K562 (cell line): ENCODE measurements around the gene NHS. TPM values are rescaled to one million over a fixed set of nuclear protein-coding genes. Genes with fewer than 3 reads are reported as not detected.

Experiments
- ATAC-seq: fragments of 200-7000 bp; cut with Tn5 transposase; 3 replicates; pipeline ENCODE4 v1.9.1; 2020; ENCODE audit warnings: moderate library complexity
- BruUV-seq: library from RNA; stranded (reverse); fragments of 400-500 nt; replicated peaks from 2 replicates; lab custom pipeline; 2021; lab: Mats Ljungman, UMichigan
- CTCF ChIA-PET: fragments of 300-600 bp; formaldehyde crosslinking; extraction: SDS; loops from one replicate; lab custom pipeline; 2021; ENCODE audit warnings: low intra/inter-chr PET ratio; lab: Yijun Ruan, JAX
- POLR2A ChIA-PET: fragments of 300-600, 350-650 bp; sonication (Branson Sonifier 250); formaldehyde crosslinking; extraction: SDS; loops from one replicate; lab custom pipeline; 2021; ENCODE audit warnings: antibody characterized with exemption, inconsistent platforms; lab: Yijun Ruan, JAX
- DNase-seq, 4 experiments: peaks; one replicate each; pipeline versions ENCODE4 v3.0.0 to v3.0.0-alpha.2; 2011 to 2018; ENCODE audit warnings: low spot score in 3 of 4, mixed read lengths in 3 of 4; ENCODE audit errors: extremely low read depth in 1 of 4
- FAIRE-seq: peaks from 2 replicates; lab custom pipeline; 2011; peaks lifted over from hg19 to GRCh38; lab: Jason Lieb, UNC
- H2AFZ ChIP-seq: 2 replicates; pipeline ENCODE4 v1.6.0; 2011; ENCODE audit warnings: low read depth, low read length, control low read depth, inconsistent platforms
- H3K27ac ChIP-seq: fragments of 200-600 bp; 3 replicates; pipeline ENCODE4 v1.8.0; 2011; ENCODE audit warnings: low read depth, mild to moderate bottlenecking, control low read depth, inconsistent platforms, low read length, moderate library complexity, mixed read lengths; ENCODE audit errors: extremely low read depth
- H3K27me3 ChIP-seq, 2 experiments: fragments of 300-600 bp in 1 of 2; 2 replicates in 1 of 2; 3 replicates in 1 of 2; pipeline versions ENCODE4 v1.6.0 to v1.8.0; 2011; ENCODE audit warnings: inconsistent platforms in 2 of 2, low read length in 2 of 2, mild to moderate bottlenecking in 1 of 2, mixed read lengths in 1 of 2, moderate library complexity in 1 of 2; ENCODE audit not compliant: control insufficient read depth in 2 of 2, insufficient read depth in 2 of 2
- H3K36me3 ChIP-seq: fragments of 300-600 bp; 3 replicates; pipeline ENCODE4 v1.8.0; 2011; ENCODE audit warnings: mild to moderate bottlenecking, low read length, inconsistent platforms; ENCODE audit not compliant: control insufficient read depth, insufficient read depth
- H3K4me1 ChIP-seq, 2 experiments: fragments of 200-600 bp in 1 of 2; replicated peaks in 1 of 2; 2 replicates in 1 of 2; 3 replicates in 1 of 2; pipeline versions ENCODE4 v1.5.1 to v1.8.0; 2011; ENCODE audit warnings: inconsistent platforms in 2 of 2, low read length in 2 of 2, mild to moderate bottlenecking in 1 of 2, mixed read lengths in 1 of 2, moderate library complexity in 1 of 2; ENCODE audit not compliant: control insufficient read depth in 2 of 2, insufficient read depth in 2 of 2
- H3K4me2 ChIP-seq: 2 replicates; pipeline ENCODE4 v1.6.1; 2011; ENCODE audit warnings: low read length, control low read depth, inconsistent platforms, mixed read lengths; ENCODE audit not compliant: insufficient read depth
- H3K4me3 ChIP-seq: fragments of 200-600 bp; sonication (generic), shearing (Covaris generic); 2 replicates; pipeline ENCODE4 v1.5.1; 2016; ENCODE audit warnings: control low read depth, inconsistent platforms
- H3K79me2 ChIP-seq: fragments of 200-600 bp; 3 replicates; pipeline ENCODE4 v1.8.0; 2011; ENCODE audit warnings: low read length, inconsistent platforms; ENCODE audit not compliant: control insufficient read depth, insufficient read depth
- H3K9ac ChIP-seq, 2 experiments: 2 replicates each; pipeline versions ENCODE4 v1.6.0 to v1.6.1; 2011; ENCODE audit warnings: low read depth in 2 of 2, low read length in 2 of 2, control low read depth in 1 of 2, inconsistent platforms in 1 of 2, mild to moderate bottlenecking in 1 of 2, mixed read lengths in 1 of 2; ENCODE audit not compliant: insufficient read depth in 1 of 2
- H3K9me1 ChIP-seq: one replicate; pipeline ENCODE4 v1.6.0; 2011; ENCODE audit warnings: inconsistent platforms, mild to moderate bottlenecking, low read length, moderate library complexity; ENCODE audit not compliant: control insufficient read depth, insufficient read depth
- H3K9me3 ChIP-seq: replicated peaks from 2 replicates; pipeline ENCODE4 v1.5.1; 2011; ENCODE audit warnings: low read depth, low read length, inconsistent platforms; ENCODE audit not compliant: control insufficient read depth, insufficient read depth
- H4K20me1 ChIP-seq: replicated peaks from 2 replicates; pipeline ENCODE4 v1.6.1; 2011; ENCODE audit warnings: low read length, inconsistent platforms, mixed read lengths; ENCODE audit not compliant: control insufficient read depth, insufficient read depth
- ESRRA ChIP-seq: fragments of 450-650 bp; IDR thresholded peaks from 2 replicates; pipeline ENCODE4 v1.6.1; 2014; ENCODE audit warnings: low read depth, mild to moderate bottlenecking, moderate library complexity, borderline replicate concordance
- HDAC6 ChIP-seq: IDR thresholded peaks from 2 replicates; pipeline ENCODE4 v1.6.1; 2012; ENCODE audit warnings: low read depth, mild to moderate bottlenecking, control low read depth, inconsistent platforms, low read length, moderate library complexity
- KAT2B ChIP-seq: IDR thresholded peaks from one replicate; pipeline ENCODE4 v1.6.1; 2012; ENCODE audit warnings: low read depth, mild to moderate bottlenecking, control low read depth, inconsistent platforms, low read length, moderate library complexity
- MLLT1 ChIP-seq, 2 experiments: fragments of 450-650 bp; IDR thresholded peaks; 2 replicates each; pipeline ENCODE4 v1.6.1; 2016
- MLX ChIP-seq, 2 experiments: fragments of 450-650 bp in 1 of 2; sonication (generic) in 1 of 2; formaldehyde crosslinking; conservative IDR thresholded peaks; 2 replicates each; pipeline versions ENCODE4 v1.4.0 to v1.8.1; 2020 to 2022; ENCODE audit warnings: mild to moderate bottlenecking in 1 of 2, missing genetic modification reagents in 1 of 2
- NCOA1 ChIP-seq: fragments of 450-650 bp; IDR thresholded peaks from 2 replicates; pipeline ENCODE4 v1.6.1; 2016; ENCODE audit warnings: low read depth
- RCOR1 ChIP-seq, 2 experiments: IDR thresholded peaks; 2 replicates each; pipeline ENCODE4 v1.6.1; 2012; ENCODE audit warnings: low read depth in 2 of 2, low read length in 2 of 2, borderline replicate concordance in 1 of 2, improper control_type of control experiment in 1 of 2
- RUNX1 ChIP-seq: sonication (generic); IDR thresholded peaks from 2 replicates; pipeline ENCODE4 v1.6.1; 2016; ENCODE audit warnings: antibody characterized with exemption, low read depth
- SAP30 ChIP-seq: fragments of 200-600 bp; sonication (generic); IDR thresholded peaks from 2 replicates; pipeline ENCODE4 v1.6.1; 2012; ENCODE audit warnings: borderline replicate concordance, low read depth, mild to moderate bottlenecking, moderate library complexity, low read length, control low read depth, inconsistent platforms; ENCODE audit not compliant: insufficient read depth, poor library complexity, severe bottlenecking
- SREBF1 ChIP-seq: fragments of 150-350 bp; IDR thresholded peaks from 2 replicates; pipeline ENCODE4 v1.6.1; 2014; ENCODE audit warnings: antibody characterized with exemption, low read depth, low read length, borderline replicate concordance
- ZBTB43 ChIP-seq: sonication (generic); formaldehyde crosslinking; IDR thresholded peaks from 2 replicates; pipeline ENCODE4 v1.8.0; 2023; ENCODE audit warnings: mild to moderate bottlenecking, missing genetic modification reagents
- ZBTB49 ChIP-seq: sonication (generic); formaldehyde crosslinking; IDR thresholded peaks from 2 replicates; pipeline ENCODE4 v1.8.0; 2022; ENCODE audit warnings: missing genetic modification reagents, mild to moderate bottlenecking, borderline replicate concordance
- ZC3H8 ChIP-seq: fragments of 450-650 bp; IDR thresholded peaks from 2 replicates; pipeline ENCODE4 v1.6.1; 2017
- ZFP1 ChIP-seq: fragments of 450-650 bp; formaldehyde crosslinking; IDR thresholded peaks from 2 replicates; pipeline ENCODE4 v1.4.0; 2020; ENCODE audit warnings: mild to moderate bottlenecking, mixed read lengths
- ZNF512 ChIP-seq: IDR thresholded peaks from 2 replicates; pipeline ENCODE4 v1.6.1; 2016; ENCODE audit warnings: missing genetic modification characterization, missing compliant biosample characterization
- WGBS: fragments of 100-300 bp; shearing (Covaris generic); methylation state at CpG from one replicate; pipeline ENCODE4 v1.1.6; 2016; ENCODE audit warnings: low coverage, mixed read lengths; ENCODE audit not compliant: insufficient coverage; ENCODE audit errors: missing lambda C conversion rate; 5-methylcytosine and 5-hydroxymethylcytosine counted together
- in situ Hi-C: fragments of 300-500 bp; cut with MboI; formaldehyde crosslinking; loops from 4 replicates; pipeline ENCODE4 v1.15.0; 2018; ENCODE audit warnings: inconsistent platforms, mixed read lengths
- intact Hi-C: fragments of 100-400 bp; cut with micrococcal nuclease; formaldehyde crosslinking; loops from 2 replicates; pipeline ENCODE4 v1.14.2; 2022
- polyA plus RNA-seq, 8 experiments: library from polyadenylated mRNA; depleted of rRNA in 4 of 8; stranded (reverse) in 5 of 8; unstranded in 3 of 8; fragments of >200 nt; fragmentation: Nextera tagmentation in 2 of 8; fragmentation: Illumina TruSeq in 1 of 8; extraction: Ambion mirVana in 2 of 8; extraction: Trizol in 1 of 8; gene quantifications; 2 replicates each; pipeline versions ENCODE4 v1.2.1 to v1.2.3, GENCODE V29; 2011 to 2014; ENCODE audit warnings: inconsistent platforms in 1 of 8, missing spikeins in 1 of 8
- total RNA-seq, 7 experiments: library from RNA; depleted of rRNA in 6 of 7; stranded (reverse); fragments of >200 nt in 6 of 7; fragmentation: Illumina TruSeq in 2 of 7; extraction: Trizol in 2 of 7; gene quantifications; 2 replicates each; pipeline versions ENCODE4 v1.2.1 to v1.2.3, GENCODE V29; 2011 to 2021; ENCODE audit warnings: low replicate concordance in 1 of 7

The NHS gene
- total and polyA plus RNA-seq, 9 of the 15 experiments (the other 6 are each of a cell fraction or from before 2014, with no cell fraction given) = 0.02 TPM; not detected in 8

- in situ Hi-C loops (no loop called here), intact Hi-C loops (no loop called here)
- no peaks in the 10 kb centered on the region for H3K9me1 ChIP-seq
- H2AFZ ChIP-seq = no peak overlapping the region
- no peak for FAIRE-seq
- H3K9me3 ChIP-seq = no peaks in the 10 kb centered on the region; the same call in 1 of the 2 replicates
- H4K20me1 ChIP-seq = no peaks in the 10 kb centered on the region
- BruUV-seq = no TSS peak
- H3K4me2 ChIP-seq = no peak overlapping the region
- no peak overlapping the region for H3K9ac ChIP-seq
- no peaks in the 10 kb centered on the region for H3K27me3 ChIP-seq
- POLR2A ChIA-PET = interaction anchor here (0.6 kb wide), 2 partner anchors 62 to 89 kb away, joined by 3 read pairs; no protein-coding TSS in a partner anchor
- no peaks in the 10 kb centered on the region for H3K79me2 ChIP-seq
- H3K27ac ChIP-seq = no peak overlapping the region
- CTCF ChIA-PET = no interaction called here
- 0% methylated on average over 2 of the region's 2 CpGs for WGBS
- H3K36me3 ChIP-seq = no peaks in the 10 kb centered on the region
- no peak overlapping the region for H3K4me3 ChIP-seq
- ATAC-seq = no peak
- no peaks in the 10 kb centered on the region for H3K4me1 ChIP-seq
- DNase-seq = no peak
- no peak for TF ChIP-seq ZC3H8
- TF ChIP-seq ZNF512 (tag) = no peak
- TF ChIP-seq SREBF1 = no peak
- TF ChIP-seq MLLT1 (IDR thresholded peaks at IDR 0.05) = no peak
- no peak for TF ChIP-seq ZFP1 (CRISPR knock-in tag)
- no peak for TF ChIP-seq RUNX1
- no peak for TF ChIP-seq ESRRA
- TF ChIP-seq HDAC6 = no peak
- no peak for TF ChIP-seq SAP30
- no peak for TF ChIP-seq ZBTB43
- TF ChIP-seq MLX (CRISPR knock-in tag; conservative IDR thresholded peaks at IDR 0.05) = no peak
- TF ChIP-seq ZBTB49 (CRISPR knock-in tag) = no peak
- TF ChIP-seq NCOA1 = no peak
- no peak for TF ChIP-seq RCOR1 (IDR thresholded peaks at IDR 0.05; ENCODE audit: borderline replicate concordance in 1 of 2, low read depth in 2 of 2, low read length in 2 of 2)
- no peak for TF ChIP-seq KAT2B
Observed at GRCh38 chrX:17743913-17744312, 368.9 kb downstream of the NHS start.
